Endothelial cell of umbilical vein (primary cell): Measurements from ENCODE around the gene CAPNS1. TPM values are rescaled to one million over a fixed set of nuclear protein-coding genes. Genes with fewer than 3 reads are reported as not detected.

Source experiments
- BruUV-seq: library from RNA; stranded (reverse); fragments of 400-500 nt; replicated peaks from 2 replicates; lab custom pipeline; 2021; lab: Mats Ljungman, UMichigan
- CTCF ChIA-PET: fragments of 300-600, 350-600 bp; sonication (Branson Sonifier 250); formaldehyde crosslinking; loops from one replicate; lab custom pipeline; 2021; ENCODE audit warnings: antibody characterized with exemption, inconsistent platforms; lab: Charles Lee
- POLR2A ChIA-PET: fragments of 300-600, 350-600 bp; sonication (Branson Sonifier 250); formaldehyde crosslinking; loops from one replicate; lab custom pipeline; 2021; ENCODE audit warnings: antibody characterized with exemption, inconsistent platforms; lab: Charles Lee
- DNase-seq: peaks from one replicate; pipeline ENCODE4 v3.0.0-alpha.2; 2011; ENCODE audit warnings: low read depth, low spot score
- FAIRE-seq: peaks from 2 replicates; lab custom pipeline; 2011; peaks lifted over from hg19 to GRCh38; lab: Jason Lieb, UNC
- H2AFZ ChIP-seq: 2 replicates; pipeline ENCODE4 v1.6.0; 2012; ENCODE audit warnings: low read depth, low read length, control low read depth, inconsistent platforms
- H3K27ac ChIP-seq: 2 replicates; pipeline ENCODE4 v1.5.1; 2011; ENCODE audit warnings: low read depth, mild to moderate bottlenecking, control low read depth, low read length, moderate library complexity; ENCODE audit not compliant: insufficient read depth
- H3K27me3 ChIP-seq, 2 experiments: 2 replicates each; pipeline versions ENCODE4 v1.6.0 to v1.6.1; 2011; ENCODE audit warnings: low read length in 2 of 2, mixed read lengths in 1 of 2; ENCODE audit not compliant: control insufficient read depth in 2 of 2, insufficient read depth in 2 of 2
- H3K36me3 ChIP-seq, 2 experiments: 2 replicates in 1 of 2; 3 replicates in 1 of 2; pipeline ENCODE4 v1.5.1; 2011; ENCODE audit warnings: low read length in 2 of 2, mild to moderate bottlenecking in 1 of 2, moderate library complexity in 1 of 2; ENCODE audit not compliant: control insufficient read depth in 2 of 2, insufficient read depth in 2 of 2; ENCODE audit errors: extremely low read depth in 1 of 2
- H3K4me1 ChIP-seq: 3 replicates; pipeline ENCODE4 v1.5.1; 2011; ENCODE audit warnings: mild to moderate bottlenecking, low read length; ENCODE audit not compliant: control insufficient read depth, insufficient read depth; ENCODE audit errors: extremely low read depth
- H3K4me2 ChIP-seq: 2 replicates; pipeline ENCODE4 v1.6.1; 2011; ENCODE audit warnings: low read length, control low read depth, mixed read lengths; ENCODE audit not compliant: insufficient read depth
- H3K4me3 ChIP-seq, 3 experiments: fragments of 200-600 bp in 1 of 3; sonication (generic), shearing (Covaris generic) in 1 of 3; replicated peaks in 1 of 3; 2 replicates each; pipeline ENCODE4 v1.5.1; 2011 to 2016; ENCODE audit warnings: control low read depth in 3 of 3, low read length in 3 of 3, mild to moderate bottlenecking in 2 of 3, inconsistent platforms in 1 of 3, low read depth in 1 of 3, moderate library complexity in 1 of 3; ENCODE audit not compliant: insufficient read depth in 1 of 3
- H3K79me2 ChIP-seq: 2 replicates; pipeline ENCODE4 v1.6.0; 2012; ENCODE audit warnings: low read length, inconsistent platforms; ENCODE audit not compliant: control insufficient read depth, insufficient read depth
- H3K9ac ChIP-seq: replicated peaks from 2 replicates; pipeline ENCODE3; 2011; ENCODE audit warnings: low read length, control low read depth; ENCODE audit not compliant: insufficient read depth; ENCODE audit errors: extremely low read depth
- H3K9me1 ChIP-seq: replicated peaks from 3 replicates; pipeline ENCODE4 v1.6.0; 2011; ENCODE audit warnings: mild to moderate bottlenecking, low read length; ENCODE audit not compliant: control insufficient read depth, insufficient read depth; ENCODE audit errors: extremely low read depth
- H3K9me3 ChIP-seq: replicated peaks from 2 replicates; pipeline ENCODE4 v1.5.1; 2012; ENCODE audit warnings: low read length, inconsistent platforms; ENCODE audit not compliant: control insufficient read depth, insufficient read depth
- H4K20me1 ChIP-seq: replicated peaks from 2 replicates; pipeline ENCODE3; 2011; ENCODE audit warnings: mild to moderate bottlenecking, low read length; ENCODE audit not compliant: control insufficient read depth, insufficient read depth; ENCODE audit errors: extremely low read depth
- CTCF ChIP-seq, 2 donors: IDR thresholded peaks; 1 replicate in 1 of 2; 2 replicates in 1 of 2; pipeline ENCODE4 v1.5.1; 2011; ENCODE audit warnings: low read length in 2 of 2, mild to moderate bottlenecking in 2 of 2, moderate library complexity in 2 of 2, control low read depth in 1 of 2, inconsistent platforms in 1 of 2, low read depth in 1 of 2; ENCODE audit not compliant: insufficient read depth in 1 of 2; ENCODE audit errors: extremely low read depth in 1 of 2
- EZH2 ChIP-seq: IDR thresholded peaks from 2 replicates; pipeline ENCODE4 v1.6.1; 2012; ENCODE audit warnings: borderline replicate concordance, low read depth, mild to moderate bottlenecking, moderate library complexity, low read length, inconsistent platforms; ENCODE audit not compliant: severe bottlenecking
- FOS ChIP-seq: IDR thresholded peaks from 2 replicates; pipeline ENCODE4 v1.6.1; 2011; ENCODE audit warnings: mild to moderate bottlenecking, low read length, moderate library complexity, borderline replicate concordance; ENCODE audit not compliant: insufficient read depth
- GATA2 ChIP-seq: IDR thresholded peaks from 2 replicates; pipeline ENCODE4 v1.7.0; 2011; ENCODE audit warnings: low read depth, mild to moderate bottlenecking, moderate library complexity, mixed read lengths, low read length; ENCODE audit not compliant: insufficient read length, insufficient read depth
- JUN ChIP-seq: IDR thresholded peaks from 2 replicates; pipeline ENCODE4 v1.6.1; 2011; ENCODE audit warnings: borderline replicate concordance, low read depth; ENCODE audit not compliant: insufficient read length, insufficient read depth
- MAX ChIP-seq: IDR thresholded peaks from 2 replicates; pipeline ENCODE4 v1.6.1; 2011; ENCODE audit not compliant: insufficient read depth, insufficient read length
- MYC ChIP-seq: IDR thresholded peaks from one replicate; pipeline ENCODE4 v1.6.1; 2011; ENCODE audit warnings: mild to moderate bottlenecking, low read depth, low read length
- POLR2A ChIP-seq: IDR thresholded peaks from 2 replicates; pipeline ENCODE4 v1.6.1; 2012; ENCODE audit warnings: low read depth, mild to moderate bottlenecking, control low read depth, low read length
- POLR2AphosphoS5 ChIP-seq: IDR thresholded peaks from 2 replicates; pipeline ENCODE4 v1.6.1; 2012; ENCODE audit warnings: low read depth, mild to moderate bottlenecking, control low read depth, low read length, moderate library complexity; ENCODE audit not compliant: insufficient read depth
- dilution Hi-C: fragments of 300-500 bp; cut with MboI; formaldehyde crosslinking; loops from one replicate; pipeline ENCODE4 v1.15.0; 2019; ENCODE audit warnings: low sequenced_read_pairs; ENCODE audit not compliant: extremely low pct_ligation_motif_present
- intact Hi-C: fragments of 100-400 bp; cut with micrococcal nuclease; formaldehyde crosslinking; loops from one replicate; pipeline ENCODE4 v1.10.0; 2022
- polyA plus RNA-seq, 4 experiments: library from polyadenylated mRNA; depleted of rRNA in 3 of 4; stranded (reverse) in 3 of 4; unstranded in 1 of 4; fragments of >200 nt; gene quantifications; 2 replicates each; pipeline versions ENCODE4 v1.2.1 to v1.2.3, GENCODE V29; 2011 to 2012; ENCODE audit warnings: missing spikeins in 1 of 4
- total RNA-seq: library from RNA; stranded (reverse); gene quantifications from 2 replicates; pipeline ENCODE4 v1.2.3, GENCODE V29; 2021

Gene CAPNS1
- total and polyA plus RNA-seq, 2 donors (not counting 3 experiments of a cell fraction or from before 2014, with no cell fraction given): 777 to 1,095 TPM

DNA sequence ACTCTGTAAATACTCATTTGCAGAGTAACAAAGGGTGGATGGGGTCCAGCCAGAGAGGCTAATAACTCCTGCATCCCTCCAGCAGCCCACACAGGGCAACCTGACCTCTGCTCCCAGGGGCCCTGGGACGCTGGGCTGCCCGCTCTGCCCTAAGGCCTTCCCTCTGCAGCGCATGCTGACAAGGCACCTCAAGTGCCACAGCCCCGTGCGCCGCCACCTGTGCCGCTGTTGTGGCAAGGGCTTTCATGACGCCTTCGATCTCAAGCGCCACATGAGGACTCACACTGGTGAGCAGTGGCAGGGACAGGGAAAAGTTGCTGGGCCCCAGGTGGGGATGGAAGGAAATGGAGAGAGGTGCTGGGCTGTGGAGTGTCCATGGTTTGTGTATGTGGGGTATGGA lies 27.2 kb upstream of the CAPNS1 start:
- Histone ChIP-seq H3K9ac (no peak overlapping the region), H3K9me3 (no peaks in the 10 kb centered on the region), H4K20me1 (no peaks in the 10 kb centered on the region), H3K27ac (no peak overlapping the region), H3K4me2 (no peak overlapping the region), H3K4me1 (peaks cover 15% of the 10 kb centered on the region), H3K4me3 (no peak overlapping the region), H2AFZ (no peak overlapping the region), H3K79me2 (peaks cover 13% of the 10 kb centered on the region), H3K9me1 (no peaks in the 10 kb centered on the region), H3K27me3 (no peaks in the 10 kb centered on the region), H3K36me3 (peaks cover 0 to 2% of the 10 kb centered on the region in 2 experiments)
- intact Hi-C loops (no loop called here), dilution Hi-C loops (no loop called here)
- CTCF ChIA-PET: interaction anchor here (3.6 kb wide), 1 partner anchor 52 kb away, joined by 32 read pairs; no protein-coding TSS in a partner anchor
- no TSS peak for BruUV-seq
- TF ChIP-seq POLR2A (no peak), GATA2 (no peak), MYC (no peak), FOS (no peak), JUN (no peak), CTCF (IDR thresholded peaks at IDR 0.05; ENCODE audit: extremely low read depth in 1 of 2, insufficient read depth in 1 of 2, low read depth in 1 of 2, low read length in 2 of 2) (no peak), EZH2 (no peak), POLR2AphosphoS5 (no peak), MAX (no peak)
- no peak for FAIRE-seq
- DNase-seq: no peak
- POLR2A ChIA-PET: no interaction called here
